Measurements from ENCODE around the gene CECR2.

The CECR2 gene

GRCh38 chr22:17475318-17476230 is 106.3 kb downstream of the CECR2 start:
- intact Hi-C loops (cut with DNase I; ENCODE audit: low total_unique reads): no loop called here
- DNase-seq: no peak
- no peak for TF ChIP-seq CTCF (IDR thresholded peaks at IDR 0.05)
- Histone ChIP-seq H3K27me3 (peaks cover 0 to 28% of the 10 kb centered on the region in 2 donors), H3K4me1 (no peaks in the 10 kb centered on the region), H3K36me3 (no peaks in the 10 kb centered on the region), H3K27ac (no peak overlapping the region), H3K9me3 (no peaks in the 10 kb centered on the region), H3K4me3 (no peak overlapping the region)

GRCh38 chr22:17476838-17477237 is 107.6 kb downstream of the CECR2 start:
- H3K9me3 ChIP-seq: no peaks in the 10 kb centered on the region
- no peak overlapping the region for H3K27ac ChIP-seq
- H3K4me1 ChIP-seq: no peaks in the 10 kb centered on the region
- no peaks in the 10 kb centered on the region for H3K36me3 ChIP-seq
- no peak for TF ChIP-seq CTCF (IDR thresholded peaks at IDR 0.05)
- intact Hi-C loops (cut with DNase I; ENCODE audit: low total_unique reads): no loop called here
- no peak overlapping the region for H3K4me3 ChIP-seq
- peaks cover 0 to 28% of the 10 kb centered on the region in 2 donors for H3K27me3 ChIP-seq
- no peak for DNase-seq

- intact Hi-C loops (cut with DNase I; ENCODE audit: low total_unique reads): no loop called here
- H3K27ac ChIP-seq: no peak overlapping the region
- H3K4me3 ChIP-seq: no peak overlapping the region
- no peaks in the 10 kb centered on the region for H3K36me3 ChIP-seq
- H3K4me1 ChIP-seq: no peaks in the 10 kb centered on the region
- peaks cover 0 to 28% of the 10 kb centered on the region in 2 donors for H3K27me3 ChIP-seq
- no peak for DNase-seq
- no peak for TF ChIP-seq CTCF (IDR thresholded peaks at IDR 0.05)
- no peaks in the 10 kb centered on the region for H3K9me3 ChIP-seq
Observed at GRCh38 chr22:17477391-17477833, 108.2 kb downstream of the CECR2 start.

GRCh38 chr22:17479135-17479534 is 109.9 kb downstream of the CECR2 start:
- DNase-seq: no peak
- no peak overlapping the region for H3K27ac ChIP-seq
- H3K4me1 ChIP-seq: no peaks in the 10 kb centered on the region
- no peak overlapping the region for H3K4me3 ChIP-seq
- no peaks in the 10 kb centered on the region for H3K9me3 ChIP-seq
- no peak for TF ChIP-seq CTCF (IDR thresholded peaks at IDR 0.05)
- intact Hi-C loops (cut with DNase I; ENCODE audit: low total_unique reads): no loop called here
- H3K36me3 ChIP-seq: no peaks in the 10 kb centered on the region
- H3K27me3 ChIP-seq: peaks cover 0 to 20% of the 10 kb centered on the region in 2 donors

- DNase-seq: no peak
- TF ChIP-seq CTCF (IDR thresholded peaks at IDR 0.05): no peak
- H3K4me1 ChIP-seq: no peaks in the 10 kb centered on the region
- no peaks in the 10 kb centered on the region for H3K36me3 ChIP-seq
- peaks cover 0 to 11% of the 10 kb centered on the region in 2 donors for H3K27me3 ChIP-seq
- intact Hi-C loops (cut with DNase I; ENCODE audit: low total_unique reads): no loop called here
- H3K4me3 ChIP-seq: no peak overlapping the region
- H3K9me3 ChIP-seq: no peaks in the 10 kb centered on the region
- H3K27ac ChIP-seq: no peak overlapping the region
Observed at GRCh38 chr22:17481424-17481823, 112.2 kb downstream of the CECR2 start.

All from tibial artery (tissue), 4 donors.